B cell (primary cell): ENCODE data around the gene SNRPB. TPM values are rescaled to one million over a fixed set of nuclear protein-coding genes. Genes with fewer than 3 reads are reported as not detected.
"Not testable (repeated sequence)": the region's sequence is repeated elsewhere in the genome, so short reads cannot be mapped to it uniquely, and the experiment has no call there.

Experiments used
- ATAC-seq: fragments of 200-7000 bp; cut with Tn5 transposase; one replicate; pipeline ENCODE4 v1.10.0; 2021; ENCODE audit warnings: low read depth, mild to moderate bottlenecking, moderate number of reproducible peaks, moderate library complexity
- CTCF ChIA-PET: fragments of 350-600 bp; sonication (Branson Sonifier 250); formaldehyde crosslinking; loops from one replicate; lab custom pipeline; 2021; ENCODE audit warnings: antibody characterized with exemption, inconsistent platforms; lab: Charles Lee
- POLR2A ChIA-PET: fragments of 350-600 bp; sonication (Branson Sonifier 250); formaldehyde crosslinking; loops from one replicate; lab custom pipeline; 2021; ENCODE audit warnings: antibody characterized with exemption; lab: Charles Lee
- DNase-seq: peaks from one replicate; pipeline ENCODE4 v3.0.0; 2013
- H2AFZ ChIP-seq: 2 replicates; pipeline ENCODE4 v1.6.1; 2012; ENCODE audit warnings: mild to moderate bottlenecking, low read depth, low read length; ENCODE audit not compliant: insufficient read depth, poor library complexity, severe bottlenecking
- H3K27ac ChIP-seq, 2 donors: 1 replicate in 1 of 2; 2 replicates in 1 of 2; pipeline ENCODE4 v1.5.1; 2012 to 2013; ENCODE audit warnings: low read length in 2 of 2, mild to moderate bottlenecking in 2 of 2, moderate library complexity in 1 of 2
- H3K27me3 ChIP-seq, 4 experiments: fragments of 200-600 bp in 1 of 4; sonication (generic) in 1 of 4; replicated peaks in 1 of 4; 1 replicate in 2 of 4; 2 replicates in 2 of 4; pipeline versions ENCODE4 v1.6.1 to v1.7.0; 2013 to 2016; ENCODE audit warnings: low read length in 3 of 4, mild to moderate bottlenecking in 2 of 4, mixed read lengths in 1 of 4, moderate library complexity in 1 of 4; ENCODE audit not compliant: insufficient read depth in 4 of 4, control insufficient read depth in 3 of 4; ENCODE audit errors: control extremely low read depth in 1 of 4
- H3K36me3 ChIP-seq, 2 experiments: replicated peaks in 1 of 2; 1 replicate in 1 of 2; 2 replicates in 1 of 2; pipeline versions ENCODE4 v1.6.1 to v1.7.1; 2013; ENCODE audit warnings: low read length in 1 of 2; ENCODE audit not compliant: insufficient read depth in 2 of 2, control insufficient read depth in 1 of 2; ENCODE audit errors: control extremely low read depth in 1 of 2, extremely low read depth in 1 of 2
- H3K4me1 ChIP-seq, 2 donors: fragments of 200-600 bp in 1 of 2; sonication (generic) in 1 of 2; 1 replicate in 1 of 2; 2 replicates in 1 of 2; pipeline versions ENCODE4 v1.5.1 to v1.6.1; 2013 to 2017; ENCODE audit warnings: low read length in 2 of 2; ENCODE audit not compliant: control insufficient read depth in 2 of 2, insufficient read depth in 2 of 2
- H3K4me2 ChIP-seq: replicated peaks from 2 replicates; pipeline ENCODE3; 2012; ENCODE audit warnings: mild to moderate bottlenecking, low read depth, low read length; ENCODE audit not compliant: poor library complexity, severe bottlenecking
- H3K4me3 ChIP-seq, 5 experiments: fragments of 200-600 bp in 1 of 5; sonication (generic) in 1 of 5; 1 replicate in 3 of 5; 2 replicates in 2 of 5; pipeline versions ENCODE4 v1.5.1 to v1.7.0; 2011 to 2016; ENCODE audit warnings: low read length in 4 of 5, mild to moderate bottlenecking in 4 of 5, low read depth in 2 of 5, control low read depth in 1 of 5, moderate library complexity in 1 of 5; ENCODE audit not compliant: insufficient read depth in 1 of 5; ENCODE audit errors: control extremely low read depth in 1 of 5, extremely low read depth in 1 of 5
- H3K79me2 ChIP-seq: fragments of 200-600 bp; sonication (generic); one replicate; pipeline ENCODE4 v1.6.0; 2016; ENCODE audit warnings: low read length; ENCODE audit not compliant: control insufficient read depth, insufficient read depth
- H3K9ac ChIP-seq: fragments of 200-600 bp; sonication (generic); 2 replicates; pipeline ENCODE4 v1.6.1; 2017; ENCODE audit warnings: mild to moderate bottlenecking, low read length, moderate library complexity
- H3K9me3 ChIP-seq, 3 donors: one replicate each; pipeline versions ENCODE4 v1.6.1 to v1.7.1; 2013; ENCODE audit warnings: low read length in 2 of 3; ENCODE audit not compliant: control insufficient read depth in 2 of 3, insufficient read depth in 1 of 3; ENCODE audit errors: control extremely low read depth in 1 of 3
- H4K20me1 ChIP-seq: 2 replicates; pipeline ENCODE4 v1.6.0; 2012; ENCODE audit warnings: mild to moderate bottlenecking, low read length; ENCODE audit not compliant: insufficient read depth, control insufficient read depth, poor library complexity, severe bottlenecking
- H3K27ac Mint-ChIP-seq: one replicate; pipeline ENCODE4 v1.8.0; 2021; ENCODE audit warnings: mixed read lengths
- H3K27me3 Mint-ChIP-seq: one replicate; pipeline ENCODE4 v1.8.0; 2021; ENCODE audit warnings: mixed read lengths
- H3K4me1 Mint-ChIP-seq: one replicate; pipeline ENCODE4 v1.8.0; 2021; ENCODE audit warnings: mixed read lengths
- H3K4me3 Mint-ChIP-seq: one replicate; pipeline ENCODE4 v1.8.0; 2021; ENCODE audit warnings: mixed read lengths
- H3K9me3 Mint-ChIP-seq: one replicate; pipeline ENCODE4 v1.8.0; 2022; ENCODE audit warnings: mixed read lengths; ENCODE audit not compliant: insufficient read depth
- WGBS: methylation state at CpG from one replicate; pipeline ENCODE4 v1.1.5; 2013; ENCODE audit warnings: missing lambda C conversion rate; ENCODE audit not compliant: insufficient coverage; 5-methylcytosine and 5-hydroxymethylcytosine counted together
- intact Hi-C: fragments of 100-400 bp; cut with micrococcal nuclease; formaldehyde crosslinking; loops from one replicate; pipeline ENCODE4 v1.10.0; 2022
- polyA plus RNA-seq: library from polyadenylated mRNA; depleted of rRNA; stranded (reverse); fragments of >200 nt; gene quantifications from 2 replicates; pipeline ENCODE4 v1.2.3, GENCODE V29; 2012
- total RNA-seq, 2 donors: library from RNA; stranded (reverse); fragments of 120-200 nt in 1 of 2; gene quantifications; 1 replicate in 1 of 2; 2 replicates in 1 of 2; pipeline versions ENCODE4 v1.2.3 to v1.2.4, GENCODE V29; 2013 to 2022

Gene SNRPB
- total and polyA plus RNA-seq, 2 donors (not counting 1 experiment from before 2014, with no cell fraction given): 123 to 151 TPM

DNA sequence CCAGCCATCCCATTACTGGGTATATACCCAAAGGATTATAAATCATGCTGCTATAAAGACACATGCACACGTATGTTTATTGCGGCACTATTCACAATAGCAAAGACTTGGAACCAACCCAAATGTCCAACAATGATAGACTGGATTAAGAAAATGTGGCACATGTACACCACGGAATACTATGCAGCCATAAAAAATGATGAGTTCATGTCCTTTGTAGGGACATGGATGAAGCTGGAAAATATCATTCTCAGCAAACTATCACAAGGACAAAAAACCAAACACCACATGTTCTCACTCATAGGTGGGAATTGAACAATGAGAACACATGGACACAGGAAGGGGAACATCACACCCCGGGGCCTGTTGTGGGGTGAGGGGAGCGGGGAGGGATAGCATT is 35.8 kb upstream of the SNRPB start:
- H4K20me1 ChIP-seq, H3K27me3 Mint-ChIP-seq, H3K4me3 ChIP-seq, H3K27ac Mint-ChIP-seq, H3K9me3 ChIP-seq, H3K27me3 ChIP-seq, H3K4me3 Mint-ChIP-seq, H3K36me3 ChIP-seq, H3K9ac ChIP-seq, ATAC-seq, H3K4me2 ChIP-seq, H3K9me3 Mint-ChIP-seq, POLR2A ChIA-PET, DNase-seq, intact Hi-C loops, H3K27ac ChIP-seq, H2AFZ ChIP-seq: not testable (repeated sequence)
- WGBS: 100% methylated on average over 1 of the region's 5 CpGs
- H3K79me2 ChIP-seq: peaks cover 25% of the 10 kb centered on the region
- CTCF ChIA-PET: interaction anchor here (1.5 to 3.9 kb wide), 2 partner anchors 17 to 36 kb away, joined by 4 to 48 read pairs; partner anchors contain the start of gene SNRPB
- H3K4me1 Mint-ChIP-seq: peaks cover 20% of the 10 kb centered on the region
- H3K4me1 ChIP-seq: peaks cover 8 to 16% of the 10 kb centered on the region in 2 donors

DNA sequence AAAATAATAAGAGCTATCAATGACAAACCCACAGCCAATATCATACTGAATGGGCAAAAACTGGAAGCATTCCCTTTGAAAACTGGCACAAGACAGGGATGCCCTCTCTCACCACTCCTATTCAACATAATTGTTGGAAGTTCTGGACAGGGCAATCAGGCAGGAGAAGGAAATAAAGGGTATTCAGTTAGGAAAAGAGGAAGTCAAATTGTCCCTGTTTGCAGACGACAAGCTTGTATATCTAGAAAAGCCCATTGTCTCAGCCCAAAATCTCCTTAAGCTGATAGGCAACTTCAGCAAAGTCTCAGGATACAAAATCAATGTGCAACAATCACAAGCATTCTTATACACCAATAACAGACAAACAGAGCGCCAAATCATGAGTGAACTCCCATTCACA is 34.2 kb upstream of the SNRPB start:
- POLR2A ChIA-PET, H3K9ac ChIP-seq, intact Hi-C loops, H3K27ac ChIP-seq, H3K9me3 Mint-ChIP-seq, H3K4me2 ChIP-seq, H2AFZ ChIP-seq, H4K20me1 ChIP-seq, H3K9me3 ChIP-seq, H3K4me3 ChIP-seq, H3K4me3 Mint-ChIP-seq, ATAC-seq, H3K27me3 Mint-ChIP-seq, H3K27ac Mint-ChIP-seq, H3K27me3 ChIP-seq, DNase-seq, H3K36me3 ChIP-seq: not testable (repeated sequence)
- WGBS: 83% methylated on average over 1 of the region's 2 CpGs
- Histone ChIP-seq H3K79me2 (peaks cover 25% of the 10 kb centered on the region), H3K4me1 (peaks cover 8 to 16% of the 10 kb centered on the region in 2 donors)
- CTCF ChIA-PET: interaction anchor here (1.1 kb wide), 1 partner anchor 17 kb away, joined by 3 read pairs; no protein-coding TSS in a partner anchor
- peaks cover 20% of the 10 kb centered on the region for H3K4me1 Mint-ChIP-seq

DNA sequence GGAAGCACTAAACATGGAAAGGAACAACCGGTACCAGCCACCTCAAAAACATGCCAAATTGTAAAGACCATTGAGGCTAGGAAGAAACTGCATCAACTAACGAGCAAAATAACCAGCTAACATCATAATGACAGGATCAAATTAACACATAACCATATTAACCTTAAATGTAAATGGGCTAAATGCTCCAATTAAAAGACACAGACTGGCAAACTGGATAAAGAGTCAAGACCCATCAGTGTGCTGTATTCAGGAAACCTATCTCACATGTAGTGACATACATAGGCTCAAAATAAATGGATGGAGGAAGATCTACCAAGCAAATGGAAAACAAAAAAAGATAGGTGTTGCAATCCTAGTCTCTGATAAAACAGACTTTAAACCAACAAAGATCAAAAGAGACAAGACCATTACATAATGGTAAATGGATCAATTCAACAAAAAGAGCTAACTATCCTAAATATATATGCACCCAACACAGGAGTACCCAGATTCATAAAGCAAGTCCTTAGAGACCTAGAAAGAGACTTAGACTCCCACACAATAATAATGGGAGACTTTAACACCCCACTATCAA is 32.3 kb upstream of the SNRPB start:
- H3K9me3 ChIP-seq, CTCF ChIA-PET, H3K27ac Mint-ChIP-seq, H3K9me3 Mint-ChIP-seq, H3K4me1 Mint-ChIP-seq, H3K4me2 ChIP-seq, intact Hi-C loops, H3K27me3 ChIP-seq, H3K4me1 ChIP-seq, ATAC-seq, H4K20me1 ChIP-seq, H3K4me3 ChIP-seq, H3K9ac ChIP-seq, POLR2A ChIA-PET, H3K4me3 Mint-ChIP-seq, H3K27ac ChIP-seq, H3K27me3 Mint-ChIP-seq, DNase-seq, H2AFZ ChIP-seq: not testable (repeated sequence)
- Histone ChIP-seq H3K79me2 (peaks cover 11% of the 10 kb centered on the region), H3K36me3 (peaks cover 0 to 15% of the 10 kb centered on the region in 2 experiments)
- 100% methylated on average over 1 of the region's 2 CpGs for WGBS
